NCI-H2171 treated with DMSO at 0.1 percent for 48 hours (cell line): ENCODE data around the gene KLF16.

Experiments
- DNase-seq: peaks from one replicate; lab custom pipeline; 2025; lab: John Stamatoyannopoulos, UW

KLF16 gene

GRCh38 chr19:1843116-1843515 lies 20.3 kb downstream of the KLF16 start:
- no peak for DNase-seq

- DNase-seq, result no peak
Measured at GRCh38 chr19:1841209-1841924, 22.0 kb downstream of the KLF16 start.

GRCh38 chr19:1840541-1841115 lies 22.8 kb downstream of the KLF16 start:
- DNase-seq, result no peak

GRCh38 chr19:1839658-1840540 lies 23.5 kb downstream of the KLF16 start:
- DNase-seq, result no peak

GRCh38 chr19:1837625-1838105 lies 25.7 kb downstream of the KLF16 start:
- DNase-seq, result no peak

GRCh38 chr19:1837222-1837565 lies 26.2 kb downstream of the KLF16 start:
- DNase-seq, result no peak

- DNase-seq, result no peak
Measured at GRCh38 chr19:1836458-1837221, 26.7 kb downstream of the KLF16 start.

GRCh38 chr19:1833540-1833939 lies 29.8 kb downstream of the KLF16 start:
- DNase-seq, result no peak

GRCh38 chr19:1832046-1832663 lies 31.2 kb downstream of the KLF16 start:
- DNase-seq, result no peak

GRCh38 chr19:1830978-1831377 lies 32.4 kb downstream of the KLF16 start:
- DNase-seq, result no peak

GRCh38 chr19:1830568-1830967 lies 32.8 kb downstream of the KLF16 start:
- DNase-seq, result no peak

GRCh38 chr19:1829958-1830357 lies 33.4 kb downstream of the KLF16 start:
- no peak for DNase-seq

GRCh38 chr19:1828279-1829238 lies 34.8 kb downstream of the KLF16 start:
- DNase-seq, result no peak

- DNase-seq, result no peak
Measured at GRCh38 chr19:1827566-1828278, 35.7 kb downstream of the KLF16 start.

- no peak for DNase-seq
Measured at GRCh38 chr19:1826557-1827521, 36.5 kb downstream of the KLF16 start.

- DNase-seq, result peak; percentile 54
Measured at GRCh38 chr19:1825909-1826556, 37.3 kb downstream of the KLF16 start.

GRCh38 chr19:1824252-1824622 lies 39.1 kb downstream of the KLF16 start:
- DNase-seq, result no peak
